Endothelial cell of umbilical vein (primary cell): ENCODE measurements around the gene CST3. TPM values are rescaled to one million over a fixed set of nuclear protein-coding genes. Genes with fewer than 3 reads are reported as not detected.

Experiments used
- BruUV-seq: library from RNA; stranded (reverse); fragments of 400-500 nt; replicated peaks from 2 replicates; lab custom pipeline; 2021; lab: Mats Ljungman, UMichigan
- CTCF ChIA-PET: fragments of 300-600, 350-600 bp; sonication (Branson Sonifier 250); formaldehyde crosslinking; loops from one replicate; lab custom pipeline; 2021; ENCODE audit warnings: antibody characterized with exemption, inconsistent platforms; lab: Charles Lee
- POLR2A ChIA-PET: fragments of 300-600, 350-600 bp; sonication (Branson Sonifier 250); formaldehyde crosslinking; loops from one replicate; lab custom pipeline; 2021; ENCODE audit warnings: antibody characterized with exemption, inconsistent platforms; lab: Charles Lee
- DNase-seq: peaks from one replicate; pipeline ENCODE4 v3.0.0-alpha.2; 2011; ENCODE audit warnings: low read depth, low spot score
- FAIRE-seq: peaks from 2 replicates; lab custom pipeline; 2011; peaks lifted over from hg19 to GRCh38; lab: Jason Lieb, UNC
- H2AFZ ChIP-seq: 2 replicates; pipeline ENCODE4 v1.6.0; 2012; ENCODE audit warnings: low read depth, low read length, control low read depth, inconsistent platforms
- H3K27ac ChIP-seq: 2 replicates; pipeline ENCODE4 v1.5.1; 2011; ENCODE audit warnings: low read depth, mild to moderate bottlenecking, control low read depth, low read length, moderate library complexity; ENCODE audit not compliant: insufficient read depth
- H3K27me3 ChIP-seq, 2 experiments: 2 replicates each; pipeline versions ENCODE4 v1.6.0 to v1.6.1; 2011; ENCODE audit warnings: low read length in 2 of 2, mixed read lengths in 1 of 2; ENCODE audit not compliant: control insufficient read depth in 2 of 2, insufficient read depth in 2 of 2
- H3K36me3 ChIP-seq, 2 experiments: 2 replicates in 1 of 2; 3 replicates in 1 of 2; pipeline ENCODE4 v1.5.1; 2011; ENCODE audit warnings: low read length in 2 of 2, mild to moderate bottlenecking in 1 of 2, moderate library complexity in 1 of 2; ENCODE audit not compliant: control insufficient read depth in 2 of 2, insufficient read depth in 2 of 2; ENCODE audit errors: extremely low read depth in 1 of 2
- H3K4me1 ChIP-seq: 3 replicates; pipeline ENCODE4 v1.5.1; 2011; ENCODE audit warnings: mild to moderate bottlenecking, low read length; ENCODE audit not compliant: control insufficient read depth, insufficient read depth; ENCODE audit errors: extremely low read depth
- H3K4me2 ChIP-seq: 2 replicates; pipeline ENCODE4 v1.6.1; 2011; ENCODE audit warnings: low read length, control low read depth, mixed read lengths; ENCODE audit not compliant: insufficient read depth
- H3K4me3 ChIP-seq, 3 experiments: fragments of 200-600 bp in 1 of 3; sonication (generic), shearing (Covaris generic) in 1 of 3; replicated peaks in 1 of 3; 2 replicates each; pipeline ENCODE4 v1.5.1; 2011 to 2016; ENCODE audit warnings: control low read depth in 3 of 3, low read length in 3 of 3, mild to moderate bottlenecking in 2 of 3, inconsistent platforms in 1 of 3, low read depth in 1 of 3, moderate library complexity in 1 of 3; ENCODE audit not compliant: insufficient read depth in 1 of 3
- H3K79me2 ChIP-seq: 2 replicates; pipeline ENCODE4 v1.6.0; 2012; ENCODE audit warnings: low read length, inconsistent platforms; ENCODE audit not compliant: control insufficient read depth, insufficient read depth
- H3K9ac ChIP-seq: replicated peaks from 2 replicates; pipeline ENCODE3; 2011; ENCODE audit warnings: low read length, control low read depth; ENCODE audit not compliant: insufficient read depth; ENCODE audit errors: extremely low read depth
- H3K9me1 ChIP-seq: replicated peaks from 3 replicates; pipeline ENCODE4 v1.6.0; 2011; ENCODE audit warnings: mild to moderate bottlenecking, low read length; ENCODE audit not compliant: control insufficient read depth, insufficient read depth; ENCODE audit errors: extremely low read depth
- H3K9me3 ChIP-seq: replicated peaks from 2 replicates; pipeline ENCODE4 v1.5.1; 2012; ENCODE audit warnings: low read length, inconsistent platforms; ENCODE audit not compliant: control insufficient read depth, insufficient read depth
- H4K20me1 ChIP-seq: replicated peaks from 2 replicates; pipeline ENCODE3; 2011; ENCODE audit warnings: mild to moderate bottlenecking, low read length; ENCODE audit not compliant: control insufficient read depth, insufficient read depth; ENCODE audit errors: extremely low read depth
- EZH2 ChIP-seq: IDR thresholded peaks from 2 replicates; pipeline ENCODE4 v1.6.1; 2012; ENCODE audit warnings: borderline replicate concordance, low read depth, mild to moderate bottlenecking, moderate library complexity, low read length, inconsistent platforms; ENCODE audit not compliant: severe bottlenecking
- FOS ChIP-seq: IDR thresholded peaks from 2 replicates; pipeline ENCODE4 v1.6.1; 2011; ENCODE audit warnings: mild to moderate bottlenecking, low read length, moderate library complexity, borderline replicate concordance; ENCODE audit not compliant: insufficient read depth
- GATA2 ChIP-seq: IDR thresholded peaks from 2 replicates; pipeline ENCODE4 v1.7.0; 2011; ENCODE audit warnings: low read depth, mild to moderate bottlenecking, moderate library complexity, mixed read lengths, low read length; ENCODE audit not compliant: insufficient read length, insufficient read depth
- JUN ChIP-seq: IDR thresholded peaks from 2 replicates; pipeline ENCODE4 v1.6.1; 2011; ENCODE audit warnings: borderline replicate concordance, low read depth; ENCODE audit not compliant: insufficient read length, insufficient read depth
- MAX ChIP-seq: IDR thresholded peaks from 2 replicates; pipeline ENCODE4 v1.6.1; 2011; ENCODE audit not compliant: insufficient read depth, insufficient read length
- POLR2A ChIP-seq: IDR thresholded peaks from 2 replicates; pipeline ENCODE4 v1.6.1; 2012; ENCODE audit warnings: low read depth, mild to moderate bottlenecking, control low read depth, low read length
- POLR2AphosphoS5 ChIP-seq: IDR thresholded peaks from 2 replicates; pipeline ENCODE4 v1.6.1; 2012; ENCODE audit warnings: low read depth, mild to moderate bottlenecking, control low read depth, low read length, moderate library complexity; ENCODE audit not compliant: insufficient read depth
- dilution Hi-C: fragments of 300-500 bp; cut with MboI; formaldehyde crosslinking; loops from one replicate; pipeline ENCODE4 v1.15.0; 2019; ENCODE audit warnings: low sequenced_read_pairs; ENCODE audit not compliant: extremely low pct_ligation_motif_present
- intact Hi-C: fragments of 100-400 bp; cut with micrococcal nuclease; formaldehyde crosslinking; loops from one replicate; pipeline ENCODE4 v1.10.0; 2022
- polyA plus RNA-seq, 4 experiments: library from polyadenylated mRNA; depleted of rRNA in 3 of 4; stranded (reverse) in 3 of 4; unstranded in 1 of 4; fragments of >200 nt; gene quantifications; 2 replicates each; pipeline versions ENCODE4 v1.2.1 to v1.2.3, GENCODE V29; 2011 to 2012; ENCODE audit warnings: missing spikeins in 1 of 4
- total RNA-seq: library from RNA; stranded (reverse); gene quantifications from 2 replicates; pipeline ENCODE4 v1.2.3, GENCODE V29; 2021

The CST3 gene
- total and polyA plus RNA-seq, 2 donors (not counting 3 experiments of a cell fraction or from before 2014, with no cell fraction given), result 251 to 479 TPM

GRCh38 chr20:23602241-23602640 lies 35.5 kb downstream of the CST3 start:
- Histone ChIP-seq H3K4me3 (no peak overlapping the region), H3K9me3 (no peaks in the 10 kb centered on the region), H3K9me1 (no peaks in the 10 kb centered on the region), H3K4me2 (no peak overlapping the region), H4K20me1 (no peaks in the 10 kb centered on the region), H3K79me2 (no peaks in the 10 kb centered on the region), H3K27me3 (peaks cover 9 to 23% of the 10 kb centered on the region in 2 experiments), H3K27ac (no peak overlapping the region), H3K9ac (no peak overlapping the region), H2AFZ (no peak overlapping the region), H3K4me1 (no peaks in the 10 kb centered on the region), H3K36me3 (no peaks in the 10 kb centered on the region)
- intact Hi-C loops (loop anchor here (10.0 kb wide), 3 partner anchors 63 to 917 kb away; partner anchors contain the start of gene THBD), dilution Hi-C loops (no loop called here)
- DNase-seq (no peak), FAIRE-seq (no peak)
- no peak for TF ChIP-seq EZH2
- no peak for TF ChIP-seq JUN
- no peak for TF ChIP-seq MAX
- TF ChIP-seq FOS, result no peak
- TF ChIP-seq POLR2A, result no peak
- TF ChIP-seq GATA2, result no peak
- TF ChIP-seq POLR2AphosphoS5, result no peak
- CTCF ChIA-PET, result no interaction called here
- POLR2A ChIA-PET, result no interaction called here
- no TSS peak for BruUV-seq

- dilution Hi-C loops, result no loop called here
- Histone ChIP-seq H3K9me1 (no peaks in the 10 kb centered on the region), H3K4me2 (no peak overlapping the region), H3K79me2 (no peaks in the 10 kb centered on the region), H4K20me1 (no peaks in the 10 kb centered on the region), H3K27me3 (peaks cover 9 to 23% of the 10 kb centered on the region in 2 experiments), H3K9me3 (no peaks in the 10 kb centered on the region), H3K27ac (no peak overlapping the region), H2AFZ (no peak overlapping the region), H3K4me1 (no peaks in the 10 kb centered on the region), H3K4me3 (no peak overlapping the region), H3K9ac (no peak overlapping the region), H3K36me3 (no peaks in the 10 kb centered on the region)
- CTCF ChIA-PET, result no interaction called here
- no peak for DNase-seq
- FAIRE-seq, result no peak
- TF ChIP-seq JUN (no peak), EZH2 (no peak)
- intact Hi-C loops, result loop anchor here (10.0 kb wide), 3 partner anchors 63 to 917 kb away; partner anchors contain the start of gene THBD
- POLR2A ChIA-PET, result no interaction called here
- no TSS peak for BruUV-seq
Observed at GRCh38 chr20:23601715-23602114, 36.0 kb downstream of the CST3 start.
